PFSK-1 (cell line): ENCODE measurements around the gene HBE1.

ENCODE experiments used
- FOXP2 ChIP-seq: optimal IDR thresholded peaks from 2 replicates; pipeline ENCODE3; 2011; ENCODE audit warnings: borderline replicate concordance, control low read depth, inconsistent platforms; ENCODE audit not compliant: insufficient read depth; ENCODE audit errors: extremely low read length, extremely low read depth
- POLR2AphosphoS5 ChIP-seq: IDR thresholded peaks from 2 replicates; pipeline ENCODE4 v1.6.1; 2012; ENCODE audit warnings: low read depth, mild to moderate bottlenecking, control low read depth, low read length, moderate library complexity
- SIN3A ChIP-seq: IDR thresholded peaks from 2 replicates; pipeline ENCODE4 v1.6.1; 2012; ENCODE audit warnings: mild to moderate bottlenecking, low read length, moderate library complexity, borderline replicate concordance; ENCODE audit not compliant: insufficient read depth
- TAF1 ChIP-seq: IDR thresholded peaks from 2 replicates; pipeline ENCODE4 v1.6.1; 2012; ENCODE audit warnings: low read length, control low read depth, borderline replicate concordance; ENCODE audit not compliant: insufficient read depth
- TF ChIP-seq, protein P1 (sequence below), 2 experiments: IDR thresholded peaks; 2 replicates each; pipeline versions ENCODE4 v1.6.1 to v1.8.0; 2011 to 2012; ENCODE audit warnings: low read depth in 2 of 2, low read length in 2 of 2, control low read depth in 1 of 2, inconsistent platforms in 1 of 2, mild to moderate bottlenecking in 1 of 2, moderate library complexity in 1 of 2; ENCODE audit not compliant: insufficient read depth in 1 of 2

The HBE1 gene

DNA sequence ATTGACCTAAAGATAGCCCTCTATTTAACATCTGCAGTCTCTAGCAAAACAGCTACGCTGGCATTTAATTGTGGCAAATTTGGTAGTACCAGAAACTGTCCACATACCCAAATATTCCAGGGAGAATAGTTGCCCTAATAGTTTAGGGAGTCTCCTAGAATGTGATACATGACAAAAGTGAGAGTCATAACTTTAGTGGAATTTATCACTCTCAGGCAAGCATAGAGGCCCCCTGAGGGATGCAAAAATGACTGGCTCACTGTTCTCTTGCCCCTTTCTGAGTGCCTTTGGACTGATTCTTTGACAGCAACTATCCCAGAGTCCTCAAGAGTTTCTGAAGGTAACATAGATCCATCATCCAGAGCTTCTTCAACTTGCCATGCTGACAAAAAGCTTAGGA, 34.3 kb upstream of the HBE1 start:
- TF ChIP-seq SIN3A: no peak
- TF ChIP-seq, protein P1, sequence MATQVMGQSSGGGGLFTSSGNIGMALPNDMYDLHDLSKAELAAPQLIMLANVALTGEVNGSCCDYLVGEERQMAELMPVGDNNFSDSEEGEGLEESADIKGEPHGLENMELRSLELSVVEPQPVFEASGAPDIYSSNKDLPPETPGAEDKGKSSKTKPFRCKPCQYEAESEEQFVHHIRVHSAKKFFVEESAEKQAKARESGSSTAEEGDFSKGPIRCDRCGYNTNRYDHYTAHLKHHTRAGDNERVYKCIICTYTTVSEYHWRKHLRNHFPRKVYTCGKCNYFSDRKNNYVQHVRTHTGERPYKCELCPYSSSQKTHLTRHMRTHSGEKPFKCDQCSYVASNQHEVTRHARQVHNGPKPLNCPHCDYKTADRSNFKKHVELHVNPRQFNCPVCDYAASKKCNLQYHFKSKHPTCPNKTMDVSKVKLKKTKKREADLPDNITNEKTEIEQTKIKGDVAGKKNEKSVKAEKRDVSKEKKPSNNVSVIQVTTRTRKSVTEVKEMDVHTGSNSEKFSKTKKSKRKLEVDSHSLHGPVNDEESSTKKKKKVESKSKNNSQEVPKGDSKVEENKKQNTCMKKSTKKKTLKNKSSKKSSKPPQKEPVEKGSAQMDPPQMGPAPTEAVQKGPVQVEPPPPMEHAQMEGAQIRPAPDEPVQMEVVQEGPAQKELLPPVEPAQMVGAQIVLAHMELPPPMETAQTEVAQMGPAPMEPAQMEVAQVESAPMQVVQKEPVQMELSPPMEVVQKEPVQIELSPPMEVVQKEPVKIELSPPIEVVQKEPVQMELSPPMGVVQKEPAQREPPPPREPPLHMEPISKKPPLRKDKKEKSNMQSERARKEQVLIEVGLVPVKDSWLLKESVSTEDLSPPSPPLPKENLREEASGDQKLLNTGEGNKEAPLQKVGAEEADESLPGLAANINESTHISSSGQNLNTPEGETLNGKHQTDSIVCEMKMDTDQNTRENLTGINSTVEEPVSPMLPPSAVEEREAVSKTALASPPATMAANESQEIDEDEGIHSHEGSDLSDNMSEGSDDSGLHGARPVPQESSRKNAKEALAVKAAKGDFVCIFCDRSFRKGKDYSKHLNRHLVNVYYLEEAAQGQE (IDR thresholded peaks at IDR 0.05; ENCODE audit: insufficient read depth in 1 of 2, low read depth in 2 of 2, low read length in 2 of 2): no peak
- TF ChIP-seq FOXP2: no peak
- TF ChIP-seq POLR2AphosphoS5: no peak
- no peak for TF ChIP-seq TAF1

- no peak for TF ChIP-seq FOXP2
- no peak for TF ChIP-seq SIN3A
- TF ChIP-seq, protein P1 (IDR thresholded peaks at IDR 0.05; ENCODE audit: insufficient read depth in 1 of 2, low read depth in 2 of 2, low read length in 2 of 2): no peak
- no peak for TF ChIP-seq TAF1
- no peak for TF ChIP-seq POLR2AphosphoS5
These were observed 33.9 kb upstream of the HBE1 start for GRCh38 chr11:5303626-5304025.

DNA sequence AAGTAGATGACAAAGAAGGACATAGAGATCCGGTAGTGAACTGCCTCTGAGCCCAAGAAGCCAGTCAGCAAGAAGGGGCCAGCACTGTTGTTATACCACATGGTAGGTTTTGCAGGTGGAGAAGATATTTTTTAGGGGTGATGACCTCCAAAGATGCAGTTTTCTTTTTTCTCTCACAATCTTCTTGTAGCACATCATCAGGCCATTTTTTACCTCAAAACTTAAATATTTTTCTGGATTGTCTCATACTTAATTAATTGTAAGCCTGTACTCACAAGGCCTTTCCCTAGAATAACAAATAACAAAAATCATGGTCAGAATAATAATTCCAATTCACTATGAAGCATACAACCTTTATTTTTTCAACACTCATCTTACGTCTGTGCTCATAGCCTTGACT, 32.1 kb upstream of the HBE1 start, which contains the start of gene OR51B4:
Gene OR51B4, minus strand, starts transcription at position 101 of the 400 bp plus-strand sequence. Its CDS starts 0 bp downstream, at position 101.
- TF ChIP-seq SIN3A: no peak
- TF ChIP-seq POLR2AphosphoS5: no peak
- no peak for TF ChIP-seq FOXP2
- TF ChIP-seq TAF1: no peak
- TF ChIP-seq, protein P1 (IDR thresholded peaks at IDR 0.05; ENCODE audit: insufficient read depth in 1 of 2, low read depth in 2 of 2, low read length in 2 of 2): no peak

DNA sequence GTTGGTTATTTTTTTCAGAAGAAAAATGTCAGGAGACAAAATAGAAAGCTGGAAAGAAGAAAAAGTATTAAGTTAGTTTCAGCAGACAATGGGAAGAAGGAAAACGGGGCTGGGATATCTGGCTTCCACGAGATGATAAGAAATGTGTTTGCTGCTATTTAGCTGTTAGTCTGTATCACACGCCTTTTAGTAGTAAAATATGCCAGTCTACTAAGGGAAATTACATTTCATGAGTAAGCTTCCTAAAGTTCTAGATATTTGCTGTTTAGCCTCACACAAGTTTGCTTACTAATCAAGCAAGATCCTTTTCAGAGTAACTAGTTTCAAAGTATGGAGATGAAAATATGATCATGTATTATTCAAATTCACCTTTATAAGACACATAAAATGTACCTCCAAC, 30.5 kb upstream of the HBE1 start:
- TF ChIP-seq SIN3A (no peak), TAF1 (no peak), FOXP2 (no peak), POLR2AphosphoS5 (no peak)
- TF ChIP-seq, protein P1 (IDR thresholded peaks at IDR 0.05; ENCODE audit: insufficient read depth in 1 of 2, low read depth in 2 of 2, low read length in 2 of 2): no peak

DNA sequence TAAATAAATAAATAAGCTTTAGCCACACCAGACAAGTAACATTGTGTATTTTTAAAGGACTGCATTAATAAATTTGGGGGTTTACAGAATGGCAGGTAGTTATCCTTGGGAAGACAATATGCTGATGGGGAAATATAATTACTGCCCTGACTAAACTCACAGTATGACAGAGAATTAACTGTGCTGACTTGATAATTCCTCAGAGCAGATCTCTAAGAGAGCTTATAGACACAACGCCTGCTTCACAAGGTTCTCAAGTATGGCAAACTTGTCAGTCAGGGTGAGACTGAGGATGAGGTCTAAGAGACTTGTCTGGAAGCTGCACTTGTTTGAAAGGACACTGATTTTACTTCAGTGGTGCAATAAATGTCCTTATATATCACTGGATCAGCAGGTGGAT, 28.7 kb upstream of the HBE1 start:
- TF ChIP-seq, protein P1 (IDR thresholded peaks at IDR 0.05; ENCODE audit: insufficient read depth in 1 of 2, low read depth in 2 of 2, low read length in 2 of 2): no peak
- no peak for TF ChIP-seq FOXP2
- TF ChIP-seq POLR2AphosphoS5: no peak
- no peak for TF ChIP-seq SIN3A
- no peak for TF ChIP-seq TAF1
